NCI-H774 (cell line): ENCODE data around the gene SPIB.
"Not testable (repeated sequence)": the region's sequence is repeated elsewhere in the genome, so short reads cannot be mapped to it uniquely, and the experiment has no call there.

ENCODE experiments used
- DNase-seq: peaks from one replicate; lab custom pipeline; 2025; lab: John Stamatoyannopoulos, UW

Gene SPIB

GRCh38 chr19:50473336-50473735 lies 54.6 kb downstream of the SPIB start:
- DNase-seq, result not testable (repeated sequence)

GRCh38 chr19:50475101-50475568 lies 56.4 kb downstream of the SPIB start:
- DNase-seq, result no peak

GRCh38 chr19:50475736-50476223 lies 57.0 kb downstream of the SPIB start:
- no peak for DNase-seq

- peak; percentile 92 for DNase-seq
Observed at GRCh38 chr19:50476224-50476906, 57.6 kb downstream of the SPIB start, which contains the start of the genes EMC10 and GARIN5A. TSS of gene EMC10 (plus strand) at chr19:50476507. CDS start at chr19:50476545, 38 bp downstream. TSS of gene GARIN5A (minus strand) at chr19:50476848. CDS start at chr19:50476388, 460 bp downstream.

DNA sequence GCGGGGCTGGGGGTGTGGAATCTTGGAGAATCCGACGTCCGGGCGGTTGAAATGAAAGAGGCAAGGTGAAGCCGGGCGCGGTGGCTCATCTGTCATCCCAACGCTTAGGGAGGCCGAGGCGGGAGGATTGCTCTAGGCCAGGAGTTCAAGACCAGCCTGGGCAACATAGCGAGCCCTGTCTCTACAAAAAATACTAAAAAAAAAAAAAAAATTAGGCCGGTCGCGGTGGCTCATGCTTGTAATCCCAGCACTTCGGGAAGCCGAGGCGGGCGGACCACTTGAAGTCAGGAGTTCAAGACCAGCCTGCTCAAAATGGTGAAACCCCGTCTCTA lies 58.1 kb downstream of the SPIB start:
- DNase-seq, result no peak

DNA sequence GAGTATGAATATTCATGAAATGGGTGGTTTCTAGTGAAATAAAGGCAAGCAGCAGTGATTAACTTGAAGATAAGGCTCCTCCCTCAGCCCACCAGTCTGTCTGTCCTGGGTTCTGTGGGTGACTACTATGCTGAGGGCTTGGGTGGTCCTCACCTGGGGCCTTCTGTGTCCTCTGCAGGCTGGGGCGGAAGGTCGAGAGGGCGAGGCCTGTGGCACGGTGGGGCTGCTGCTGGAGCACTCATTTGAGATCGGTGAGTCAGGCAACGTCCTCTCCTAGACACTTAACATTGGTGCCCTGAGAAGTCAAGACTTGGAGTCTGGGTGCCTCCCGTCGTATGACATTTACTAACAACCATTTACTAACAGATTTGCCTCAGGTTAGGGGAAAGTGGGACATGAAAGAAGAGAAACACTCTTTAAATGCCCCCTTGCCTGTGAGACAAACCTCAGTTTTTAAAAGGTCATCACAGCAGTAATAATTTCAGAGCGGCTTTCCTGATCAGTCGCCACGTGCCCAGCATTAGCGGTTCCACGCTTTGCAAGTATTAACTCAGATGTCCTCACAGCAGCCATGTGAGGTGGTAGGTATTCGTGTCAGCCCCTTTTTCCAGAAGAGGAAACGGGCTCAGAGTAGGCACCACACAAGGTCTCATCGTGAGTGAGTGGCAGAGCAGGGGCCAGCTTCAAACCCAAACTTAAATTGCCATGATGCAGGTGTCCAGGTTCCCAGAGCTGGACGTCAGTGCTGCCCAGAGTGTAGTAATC lies 59.2 kb downstream of the SPIB start:
- DNase-seq, result no peak

- DNase-seq, result no peak
Observed at GRCh38 chr19:50478901-50479715, 60.4 kb downstream of the SPIB start.

- no peak for DNase-seq
Observed at GRCh38 chr19:50479761-50480251, 61.1 kb downstream of the SPIB start.

DNA sequence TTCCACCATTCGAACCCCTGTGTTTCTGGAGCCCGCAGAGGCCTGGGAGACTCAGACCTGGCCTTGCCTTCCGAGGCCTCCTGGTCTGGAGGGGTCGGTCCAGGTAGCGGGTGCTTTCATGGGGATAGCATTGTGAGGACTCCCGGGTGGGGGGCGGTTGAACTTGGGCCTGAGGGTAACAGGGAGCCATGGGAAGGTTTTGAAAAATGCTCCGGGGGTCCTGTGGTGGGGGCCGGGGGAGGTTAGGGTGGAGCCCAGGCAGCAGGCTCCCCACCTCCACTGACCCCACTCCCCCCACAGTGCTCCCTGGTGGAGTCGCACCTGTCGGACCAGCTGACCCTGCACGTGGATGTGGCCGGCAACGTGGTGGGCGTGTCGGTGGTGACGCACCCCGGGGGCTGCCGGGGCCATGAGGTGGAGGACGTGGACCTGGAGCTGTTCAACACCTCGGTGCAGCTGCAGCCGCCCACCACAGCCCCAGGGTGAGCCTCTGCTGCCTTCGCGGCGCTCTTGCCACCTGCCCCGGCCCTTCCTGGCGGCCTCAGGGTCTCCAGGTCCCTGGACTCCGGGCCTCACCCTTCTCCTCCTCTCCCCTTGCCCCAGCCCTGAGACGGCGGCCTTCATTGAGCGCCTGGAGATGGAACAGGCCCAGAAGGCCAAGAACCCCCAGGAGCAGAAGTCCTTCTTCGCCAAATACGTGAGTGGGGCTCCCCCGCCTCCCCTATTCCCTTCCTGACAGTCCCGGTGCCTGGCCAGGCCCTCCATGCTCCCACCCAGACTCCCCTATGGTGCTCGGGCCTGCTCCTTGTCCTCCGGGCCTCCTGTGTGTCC lies 61.8 kb downstream of the SPIB start:
- DNase-seq, result no peak
